UCSD-AML1 (cell line): Measurements from ENCODE around the gene AHCYL2.
"Not testable (repeated sequence)": the region's sequence is repeated elsewhere in the genome, so short reads cannot be mapped to it uniquely, and the experiment has no call there.

Experiments
- DNase-seq: peaks from one replicate; lab custom pipeline; 2025; ENCODE audit not compliant: unreplicated experiment; lab: John Stamatoyannopoulos, UW

Gene AHCYL2

DNA sequence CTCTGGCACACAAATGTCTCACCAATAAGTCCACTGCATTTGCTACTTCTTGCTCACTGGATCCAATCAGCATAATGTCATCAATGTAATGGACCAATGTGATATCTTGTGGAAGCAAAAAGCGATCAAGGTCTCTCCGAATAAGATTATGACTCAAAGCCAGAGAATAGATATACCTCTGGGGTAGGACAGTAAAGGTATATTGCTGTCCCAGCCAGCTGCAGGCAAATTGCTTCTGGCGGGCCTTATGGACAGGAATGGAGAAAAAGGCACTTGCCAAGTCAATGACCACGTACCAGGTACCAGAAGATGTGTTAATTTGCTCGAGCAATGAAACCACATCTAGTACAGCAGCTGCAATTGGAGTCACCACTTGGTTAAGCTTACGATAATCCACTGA lies 222.6 kb downstream of the AHCYL2 start:
- DNase-seq: not testable (repeated sequence)

DNA sequence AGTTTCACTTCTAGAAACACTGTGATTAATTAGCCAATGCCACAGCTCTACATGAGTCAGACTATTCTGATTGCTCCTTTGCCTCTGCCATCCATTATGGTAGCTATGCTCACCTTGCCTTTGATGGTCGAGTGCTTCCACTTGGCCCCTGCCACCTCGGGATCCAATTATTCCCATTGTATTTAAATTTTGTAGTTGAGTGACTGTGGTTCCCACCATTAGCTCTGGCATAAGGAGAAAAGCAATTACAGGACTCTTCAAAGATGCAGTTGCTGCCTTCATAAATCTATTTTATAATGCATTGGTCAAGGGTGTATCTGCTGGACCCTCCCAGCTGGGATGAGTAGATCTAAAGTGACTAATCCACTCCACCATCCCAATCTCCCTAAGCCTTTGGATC lies 223.8 kb downstream of the AHCYL2 start:
- DNase-seq: not testable (repeated sequence)

DNA sequence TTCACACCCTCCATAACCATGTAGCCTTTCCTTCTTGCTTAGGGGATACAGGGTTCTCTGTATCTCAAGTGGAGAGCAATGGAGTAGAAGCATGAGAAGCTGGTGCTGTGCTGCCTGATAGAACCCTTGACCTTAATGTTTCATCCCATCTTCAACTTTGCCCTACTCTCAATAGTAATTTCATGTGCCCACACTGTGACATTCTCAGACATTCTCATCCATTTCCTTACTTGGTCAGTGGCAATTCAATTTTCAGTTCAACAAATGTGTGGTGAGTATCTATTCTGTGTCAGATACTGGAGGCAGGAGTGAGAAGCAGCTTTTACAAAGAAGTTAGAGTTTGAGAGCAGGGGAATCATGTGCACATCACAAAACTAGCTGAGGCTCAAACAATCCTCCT lies 225.5 kb downstream of the AHCYL2 start:
- DNase-seq: no peak

DNA sequence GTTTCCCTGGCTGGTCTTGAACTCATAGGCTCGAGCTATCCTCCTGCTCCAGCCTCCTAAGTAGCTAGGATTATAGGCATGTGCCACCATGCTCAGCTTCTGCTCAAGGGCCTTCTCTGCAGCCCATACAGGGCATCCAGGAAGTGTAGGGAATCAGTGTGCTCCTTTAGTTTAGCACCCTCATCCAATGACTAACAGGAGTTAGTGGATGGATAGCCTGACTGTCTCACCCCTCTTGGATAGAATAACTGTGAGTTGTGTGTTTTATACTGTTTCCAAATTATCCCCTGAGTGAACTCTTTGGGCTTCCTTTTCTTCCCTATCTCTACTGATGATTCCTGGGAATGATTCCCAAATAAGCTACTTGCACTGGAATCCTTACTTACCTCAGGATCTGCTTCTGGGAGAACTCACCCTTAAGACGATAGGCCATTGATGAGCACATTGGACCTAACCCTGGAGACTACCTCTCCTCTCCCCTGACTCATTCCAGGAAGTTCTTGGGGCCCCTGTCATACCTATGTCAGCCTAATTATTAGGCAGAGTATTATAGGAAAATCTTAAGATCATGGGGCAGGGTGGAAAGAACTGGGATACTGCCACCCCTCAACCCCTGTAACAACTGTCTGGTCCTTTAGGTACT lies 227.9 kb downstream of the AHCYL2 start:
- no peak for DNase-seq

DNA sequence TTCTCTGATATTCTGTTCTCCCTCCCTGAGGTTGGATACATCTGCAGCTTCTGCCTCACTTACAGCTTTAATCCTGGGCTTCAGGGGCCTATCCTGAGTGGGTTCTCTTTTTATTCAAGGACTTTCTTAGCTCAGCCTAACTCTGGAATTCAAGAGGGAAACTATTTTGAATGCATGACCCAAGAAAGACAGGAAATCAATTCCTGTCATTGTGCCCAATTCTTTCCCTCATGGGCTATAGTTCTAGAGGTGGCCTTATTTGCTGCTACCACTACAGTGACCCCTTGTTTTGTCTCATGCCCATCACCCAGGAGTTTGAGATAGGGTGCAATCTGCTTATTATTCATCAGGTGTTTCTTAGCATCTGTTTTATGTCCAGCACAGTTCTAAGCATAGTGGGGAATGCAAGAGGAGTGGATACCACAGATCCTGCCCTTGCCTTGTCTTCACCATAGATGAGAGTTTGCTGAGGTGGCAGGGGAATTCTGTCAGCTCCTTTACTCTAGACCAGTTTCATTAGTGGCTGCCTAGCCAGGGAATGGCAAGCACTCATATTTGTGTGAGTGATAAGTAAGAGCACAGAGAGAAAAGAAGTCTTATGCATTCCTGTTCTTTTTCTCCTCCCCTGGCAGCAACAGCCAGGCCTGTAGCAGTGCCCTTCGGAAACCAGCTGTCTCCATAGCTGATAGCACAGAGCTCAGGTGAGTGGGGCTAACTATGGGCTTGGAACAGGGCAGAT lies 228.8 kb downstream of the AHCYL2 start:
- DNase-seq: no peak

DNA sequence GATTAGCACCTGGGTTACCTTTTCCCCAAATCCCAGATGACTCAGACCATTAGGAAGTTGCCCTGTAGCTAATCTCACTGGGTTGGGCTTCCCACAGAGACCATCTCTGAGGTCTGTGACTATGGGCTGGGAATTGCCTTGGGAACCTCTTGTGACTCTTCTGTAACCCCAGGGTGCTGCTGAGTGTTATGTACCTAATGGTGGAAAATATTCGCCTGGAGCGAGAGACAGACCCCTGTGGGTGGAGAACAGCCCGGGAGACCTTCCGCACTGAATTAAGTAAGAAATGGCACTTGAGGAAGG lies 229.4 kb downstream of the AHCYL2 start:
- no peak for DNase-seq

DNA sequence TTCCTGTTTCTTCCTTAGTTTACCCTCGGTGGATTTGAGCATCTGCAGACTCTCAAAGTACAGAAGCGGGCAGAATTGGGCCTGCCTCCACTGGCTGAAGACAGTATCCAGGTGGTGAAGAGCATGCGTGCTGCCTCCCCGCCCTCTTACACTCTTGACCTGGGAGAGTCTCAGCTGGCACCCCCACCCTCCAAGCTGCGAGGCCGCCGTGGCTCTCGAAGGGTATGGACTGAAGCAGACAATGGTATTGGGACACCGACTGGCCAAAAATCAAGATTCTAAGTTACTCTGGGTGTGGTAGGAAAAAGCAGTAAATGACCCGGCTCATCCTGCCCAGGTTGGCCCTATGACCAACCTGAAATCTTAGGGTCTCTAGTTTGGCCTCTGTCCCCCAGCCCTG lies 231.6 kb downstream of the AHCYL2 start:
- DNase-seq: no peak

DNA sequence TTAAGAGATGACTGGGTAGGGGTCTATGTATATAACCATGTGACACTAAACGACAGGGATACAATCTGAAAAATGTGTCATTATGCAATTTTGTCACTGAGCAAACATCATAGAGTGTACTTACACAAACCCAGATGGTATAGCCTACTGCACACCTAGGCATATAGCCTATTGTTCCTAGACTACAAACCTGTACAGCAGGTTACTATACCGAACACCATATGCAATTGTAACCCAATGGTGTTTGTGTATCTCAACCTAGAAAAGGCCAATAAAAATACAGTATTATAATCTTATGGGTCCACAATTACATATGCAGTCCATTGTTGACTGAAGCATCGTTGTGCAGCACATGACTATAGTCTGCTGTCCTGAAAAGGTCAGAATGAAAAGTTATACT lies 232.3 kb downstream of the AHCYL2 start:
- DNase-seq: no peak

DNA sequence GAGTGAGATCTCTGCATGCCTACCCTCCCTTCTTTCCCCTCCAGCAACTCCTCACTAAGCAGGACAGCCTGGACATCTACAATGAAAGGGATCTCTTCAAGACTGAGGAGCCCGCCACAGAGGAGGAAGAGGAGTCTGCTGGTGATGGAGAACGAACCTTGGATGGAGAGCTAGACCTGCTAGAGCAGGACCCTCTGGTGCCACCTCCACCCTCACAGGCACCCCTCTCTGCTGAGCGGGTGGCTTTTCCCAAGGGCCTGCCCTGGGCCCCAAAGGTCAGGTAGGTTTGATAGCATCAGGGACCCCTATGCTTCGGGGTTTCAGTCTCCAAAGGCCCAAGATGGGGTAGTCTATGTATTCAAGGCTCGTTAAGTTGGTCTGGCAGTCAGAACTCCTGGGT lies 233.3 kb downstream of the AHCYL2 start:
- DNase-seq: no peak

DNA sequence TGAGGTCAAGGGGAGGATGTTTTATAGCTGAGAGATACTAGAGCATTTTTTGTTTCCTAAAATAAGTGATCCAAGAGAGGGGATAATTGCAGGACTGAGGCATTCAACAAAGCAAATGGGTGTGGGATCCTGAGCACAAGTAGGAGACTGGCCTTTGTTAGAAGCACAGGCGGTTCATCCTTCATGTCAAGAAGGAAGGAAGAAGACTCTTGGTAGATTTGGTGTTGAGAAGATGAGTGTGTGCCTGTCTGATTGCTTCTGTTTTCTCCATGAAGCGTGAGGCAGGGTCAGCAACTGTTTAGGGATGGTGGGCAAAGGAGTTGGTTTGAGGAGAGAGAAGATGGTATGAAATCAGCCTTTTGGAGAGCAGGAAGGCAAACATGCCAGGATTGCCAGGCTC lies 237.0 kb downstream of the AHCYL2 start:
- no peak for DNase-seq

DNA sequence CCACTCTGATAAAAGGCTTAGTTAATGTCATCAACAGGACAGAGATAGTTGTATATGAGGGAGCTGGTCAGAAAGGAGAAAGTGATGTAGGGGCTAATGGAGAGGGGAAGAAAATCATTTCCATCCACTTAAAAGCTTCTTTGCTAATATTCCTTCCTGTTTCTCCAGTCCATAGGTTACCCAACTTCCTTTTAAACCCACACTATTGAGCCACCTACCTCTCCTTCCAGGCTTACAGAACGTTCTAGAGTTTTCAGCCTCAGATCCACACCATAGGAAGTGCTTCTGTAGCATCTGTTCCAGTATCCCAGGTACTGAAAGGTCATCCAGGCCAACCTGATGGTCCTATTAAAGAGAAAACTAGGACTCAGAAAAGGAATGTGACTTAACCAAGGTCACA lies 237.6 kb downstream of the AHCYL2 start:
- no peak for DNase-seq

DNA sequence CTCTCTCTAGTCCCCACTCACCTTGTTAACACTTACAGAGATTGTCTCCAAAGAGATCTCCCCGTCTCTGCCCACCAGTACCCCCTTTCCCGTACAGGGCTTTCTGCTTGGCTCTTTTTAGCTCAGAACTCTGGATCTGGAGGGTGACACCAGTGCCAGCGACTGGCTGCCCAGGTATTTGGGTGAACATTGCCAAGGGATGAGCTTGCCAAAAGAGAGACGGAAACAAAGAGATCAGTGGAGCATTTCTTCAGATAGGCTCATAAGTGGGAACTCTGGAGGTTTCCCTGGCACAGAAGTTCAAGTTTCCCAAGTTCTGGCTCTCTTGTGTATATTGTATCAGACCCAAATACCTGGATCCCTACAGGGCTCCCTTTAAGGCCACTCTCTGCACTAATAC lies 239.4 kb downstream of the AHCYL2 start:
- DNase-seq: no peak

DNA sequence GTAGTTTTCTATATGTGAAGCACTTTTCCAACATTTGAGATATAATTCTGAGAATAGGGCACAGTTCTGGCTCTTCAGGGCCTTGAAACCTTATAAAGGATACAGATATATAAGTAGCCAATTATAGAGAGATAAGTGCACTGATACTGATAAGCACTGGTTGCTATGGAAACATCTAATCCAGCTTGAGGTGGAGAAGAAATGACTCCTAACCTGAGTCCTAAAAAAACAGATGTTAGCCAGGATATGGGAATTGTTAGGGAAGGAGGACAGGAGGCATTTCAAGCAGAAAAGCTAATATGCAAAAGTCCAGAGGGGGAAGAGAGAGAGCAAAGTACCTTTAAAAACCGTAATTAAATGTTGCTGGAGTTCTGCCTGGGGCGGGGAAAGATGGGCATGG lies 240.2 kb downstream of the AHCYL2 start:
- no peak for DNase-seq

DNA sequence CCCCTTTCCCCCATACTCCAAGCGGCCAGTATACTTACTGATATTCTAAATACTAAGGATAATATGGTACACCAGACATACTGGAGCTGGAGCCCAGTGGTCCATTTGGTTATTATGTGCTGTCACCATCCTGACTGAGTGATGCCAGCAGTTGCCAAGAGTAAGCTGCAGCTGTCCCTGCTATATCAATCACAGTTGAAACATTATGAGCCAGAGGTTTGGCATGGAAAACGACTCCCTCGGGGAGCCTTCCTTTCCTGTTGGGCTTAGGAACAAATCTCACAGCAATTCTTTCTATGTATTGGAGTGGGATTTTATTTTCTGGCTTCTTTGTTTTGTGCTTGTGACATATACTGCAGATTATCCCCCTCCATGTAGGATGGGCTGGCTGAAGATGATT lies 242.0 kb downstream of the AHCYL2 start:
- DNase-seq: no peak

DNA sequence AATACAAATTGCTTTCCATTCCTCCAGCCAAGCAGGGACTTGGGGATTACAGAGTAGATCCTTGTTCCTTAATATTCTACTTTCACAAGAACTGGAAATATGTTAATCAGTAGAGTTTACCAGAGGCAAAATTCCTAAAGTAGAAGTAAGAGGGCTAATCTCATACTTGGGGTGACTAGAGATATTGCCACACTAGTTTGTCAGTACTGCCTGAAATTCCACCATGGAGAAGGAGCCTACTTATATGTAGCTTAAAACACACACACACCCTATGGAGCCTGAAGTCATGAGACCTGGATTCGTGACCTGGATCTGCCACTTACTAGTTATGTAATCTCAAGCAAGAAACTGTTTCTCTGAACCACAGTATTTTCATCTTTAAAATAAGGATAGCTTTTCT lies 243.3 kb downstream of the AHCYL2 start:
- DNase-seq: no peak

DNA sequence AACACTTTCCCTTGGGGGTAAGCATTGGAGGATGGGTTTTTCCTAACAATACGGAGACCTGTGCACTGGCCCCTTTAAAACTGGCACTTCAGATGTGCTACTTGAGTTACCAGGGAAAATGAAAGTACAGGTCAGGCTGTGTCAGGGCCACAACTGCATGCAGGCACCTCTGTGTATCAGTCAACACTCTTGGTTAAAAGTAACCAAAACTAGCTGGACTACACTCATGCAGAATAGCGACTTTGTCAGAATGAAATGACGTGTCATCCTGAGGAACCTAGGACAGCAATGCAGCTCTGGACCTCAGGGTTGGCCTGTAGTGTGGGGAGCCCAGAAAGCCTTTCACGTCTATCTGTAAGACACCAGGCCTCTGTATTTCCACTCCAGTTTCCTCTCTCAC lies 243.7 kb downstream of the AHCYL2 start:
- no peak for DNase-seq

DNA sequence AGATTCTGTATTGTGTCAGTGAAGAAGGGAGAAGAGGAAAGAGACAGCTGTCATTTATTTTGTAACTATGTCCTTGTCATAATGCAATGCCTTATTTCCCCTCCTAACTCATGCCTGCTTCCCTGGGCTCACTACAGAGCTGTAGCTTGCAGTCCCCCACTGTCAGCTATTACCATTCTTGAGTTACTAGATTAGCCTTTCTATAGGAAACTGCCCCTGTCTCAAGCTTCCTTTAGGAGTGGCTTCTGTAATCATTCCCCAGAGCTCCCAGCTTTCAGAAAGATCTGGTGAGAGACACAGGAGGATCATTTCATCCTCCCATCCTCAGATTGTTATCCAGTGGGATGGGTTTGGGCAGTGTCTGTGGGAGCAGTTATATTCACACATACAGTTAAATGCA lies 245.1 kb downstream of the AHCYL2 start:
- DNase-seq: no peak

DNA sequence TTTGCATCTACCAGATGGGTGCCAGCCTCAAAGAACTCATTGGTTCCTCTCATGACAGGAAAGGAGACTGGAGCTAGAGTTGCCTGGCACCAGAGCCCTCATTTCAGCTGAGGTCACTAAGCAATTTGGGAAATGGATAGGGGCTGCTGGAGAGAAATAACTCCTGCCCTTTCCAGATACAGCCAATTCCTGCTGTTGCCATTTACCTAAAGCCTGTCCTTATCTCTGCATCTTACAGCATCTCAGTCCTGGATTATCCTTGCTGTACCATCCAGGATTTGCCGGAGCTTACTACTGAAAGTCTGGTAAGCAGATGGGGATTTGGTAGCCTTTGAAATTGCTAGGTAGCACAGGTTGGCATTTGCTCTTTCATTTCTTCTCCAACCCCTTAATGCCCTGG lies 245.6 kb downstream of the AHCYL2 start:
- DNase-seq: no peak

DNA sequence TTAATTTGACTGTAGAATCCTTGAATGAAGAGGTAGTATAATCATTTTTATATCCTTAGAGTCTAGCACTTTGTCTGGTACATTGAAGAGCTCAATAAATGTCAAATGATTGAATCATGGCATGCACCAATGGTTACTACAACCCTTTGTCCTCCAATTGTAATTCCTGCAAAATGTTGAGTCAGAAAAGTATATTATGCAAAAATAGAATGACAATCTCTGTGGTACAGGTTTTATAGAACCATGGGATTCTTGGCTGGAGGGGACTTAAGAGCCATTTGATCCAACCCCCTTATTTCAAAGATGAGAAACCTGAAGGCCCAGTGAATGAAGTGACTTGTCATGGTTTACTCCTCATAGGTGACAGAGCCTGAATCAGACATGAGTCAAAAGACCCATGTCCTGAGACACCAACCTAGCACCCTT lies 246.6 kb downstream of the AHCYL2 start:
- no peak for DNase-seq

DNA sequence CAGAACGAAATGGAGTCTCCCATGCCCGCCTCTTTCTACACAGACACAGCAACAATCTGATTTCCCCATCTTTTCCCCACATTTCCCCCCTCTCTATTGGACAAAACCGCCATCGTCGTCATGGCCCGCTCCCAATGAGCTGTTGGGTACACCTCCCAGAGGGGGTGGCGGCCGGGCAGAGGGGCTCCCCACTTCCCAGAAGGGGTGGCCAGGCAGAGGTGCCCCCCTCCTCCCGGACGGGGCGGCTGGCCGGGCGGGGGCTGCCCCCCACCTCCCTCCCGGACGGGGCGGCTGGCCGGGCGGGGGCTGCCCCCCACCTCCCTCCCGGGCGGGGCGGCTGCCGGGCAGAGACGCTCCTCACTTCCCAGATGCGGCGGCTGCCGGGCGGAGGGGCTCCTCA lies 251.1 kb downstream of the AHCYL2 start:
- not testable (repeated sequence) for DNase-seq

DNA sequence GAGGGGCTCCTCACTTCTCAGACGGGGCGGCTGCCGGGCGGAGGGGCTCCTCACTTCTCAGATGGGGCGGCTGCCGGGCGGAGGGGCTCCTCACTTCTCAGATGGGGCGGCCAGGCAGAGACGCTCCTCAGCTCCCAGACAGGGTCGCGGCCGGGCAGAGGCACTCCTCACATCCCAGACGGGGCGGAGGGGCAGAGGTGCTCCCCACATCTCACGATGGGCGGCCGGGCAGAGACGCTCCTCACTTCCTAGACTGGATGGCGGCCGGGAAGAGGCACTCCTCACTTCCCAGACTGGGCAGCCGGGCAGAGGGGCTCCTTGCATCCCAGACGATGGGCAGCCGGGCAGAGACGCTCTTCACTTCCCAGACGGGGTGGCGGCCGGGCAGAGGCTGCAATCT lies 251.6 kb downstream of the AHCYL2 start:
- not testable (repeated sequence) for DNase-seq
